AG04450 (cell line): ENCODE data around the gene LARGE1. TPM values are rescaled to one million over a fixed set of nuclear protein-coding genes. Genes with fewer than 3 reads are reported as not detected.

Experiments used
- CTCF ChIA-PET: fragments of 300-600, 350-600 bp; formaldehyde crosslinking; extraction: SDS; loops from one replicate; lab custom pipeline; 2022; ENCODE audit warnings: antibody characterized with exemption, inconsistent platforms; lab: Charles Lee
- POLR2A ChIA-PET: fragments of 350-600 bp; formaldehyde crosslinking; extraction: SDS; loops from one replicate; lab custom pipeline; 2021; ENCODE audit warnings: antibody characterized with exemption, inconsistent platforms; lab: Yijun Ruan, JAX
- DNase-seq: peaks from one replicate; pipeline ENCODE4 v3.0.0-alpha.2; 2011; ENCODE audit warnings: low read depth, low spot score
- H3K27ac ChIP-seq: one replicate; pipeline ENCODE4 v1.5.1; 2012; ENCODE audit warnings: low read depth, low read length, control low read depth
- H3K27me3 ChIP-seq: one replicate; pipeline ENCODE4 v1.6.0; 2012; ENCODE audit warnings: low read length; ENCODE audit not compliant: control insufficient read depth, insufficient read depth
- H3K4me3 ChIP-seq: 2 replicates; pipeline ENCODE4 v1.5.1; 2011; ENCODE audit warnings: mild to moderate bottlenecking, low read depth, low read length, control low read depth
- H3K9me3 ChIP-seq: 2 replicates; pipeline ENCODE4 v1.5.1; 2012; ENCODE audit warnings: low read length; ENCODE audit not compliant: control insufficient read depth, insufficient read depth
- polyA plus RNA-seq: library from polyadenylated mRNA; depleted of rRNA; stranded (reverse); fragments of >200 nt; gene quantifications from 2 replicates; pipeline ENCODE4 v1.2.3, GENCODE V29; 2011
- TF ChIP-seq, protein P1 (sequence below): IDR thresholded peaks from 2 replicates; pipeline ENCODE4 v1.5.1; 2011; ENCODE audit warnings: low read depth, low read length, control low read depth, inconsistent platforms

The LARGE1 gene
- polyA plus RNA-seq, 1 experiment: 8.4 TPM

- DNase-seq: no peak
- Histone ChIP-seq H3K9me3 (no peaks in the 10 kb centered on the region), H3K27me3 (no peaks in the 10 kb centered on the region), H3K27ac (no peak overlapping the region), H3K4me3 (no peak overlapping the region)
- TF ChIP-seq, protein P1, sequence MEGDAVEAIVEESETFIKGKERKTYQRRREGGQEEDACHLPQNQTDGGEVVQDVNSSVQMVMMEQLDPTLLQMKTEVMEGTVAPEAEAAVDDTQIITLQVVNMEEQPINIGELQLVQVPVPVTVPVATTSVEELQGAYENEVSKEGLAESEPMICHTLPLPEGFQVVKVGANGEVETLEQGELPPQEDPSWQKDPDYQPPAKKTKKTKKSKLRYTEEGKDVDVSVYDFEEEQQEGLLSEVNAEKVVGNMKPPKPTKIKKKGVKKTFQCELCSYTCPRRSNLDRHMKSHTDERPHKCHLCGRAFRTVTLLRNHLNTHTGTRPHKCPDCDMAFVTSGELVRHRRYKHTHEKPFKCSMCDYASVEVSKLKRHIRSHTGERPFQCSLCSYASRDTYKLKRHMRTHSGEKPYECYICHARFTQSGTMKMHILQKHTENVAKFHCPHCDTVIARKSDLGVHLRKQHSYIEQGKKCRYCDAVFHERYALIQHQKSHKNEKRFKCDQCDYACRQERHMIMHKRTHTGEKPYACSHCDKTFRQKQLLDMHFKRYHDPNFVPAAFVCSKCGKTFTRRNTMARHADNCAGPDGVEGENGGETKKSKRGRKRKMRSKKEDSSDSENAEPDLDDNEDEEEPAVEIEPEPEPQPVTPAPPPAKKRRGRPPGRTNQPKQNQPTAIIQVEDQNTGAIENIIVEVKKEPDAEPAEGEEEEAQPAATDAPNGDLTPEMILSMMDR: no peak
- CTCF ChIA-PET: no interaction called here
- POLR2A ChIA-PET: no interaction called here
Measured at GRCh38 chr22:33362702-33363101, 557.6 kb downstream of the LARGE1 start.

DNA sequence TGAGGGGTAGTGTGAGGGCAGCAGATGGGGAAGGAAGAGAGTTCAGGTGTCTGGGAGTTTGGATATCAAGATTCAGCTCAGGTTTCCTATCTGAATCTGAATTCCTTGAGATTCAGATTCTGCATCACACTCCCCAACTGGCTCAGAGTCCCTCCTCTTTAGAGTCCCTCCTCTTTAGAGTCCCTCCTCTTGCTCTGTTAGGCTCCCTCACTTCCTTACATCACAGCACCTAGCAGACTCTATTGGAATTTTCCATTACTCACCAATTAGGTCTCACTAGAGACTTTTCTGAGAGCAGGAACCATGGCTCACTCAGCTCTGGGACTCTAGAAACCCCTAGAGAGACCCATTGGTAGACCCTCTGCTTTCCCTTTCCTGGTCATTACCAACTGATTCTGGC, 558.7 kb downstream of the LARGE1 start:
- Histone ChIP-seq H3K27me3 (no peaks in the 10 kb centered on the region), H3K27ac (no peak overlapping the region), H3K4me3 (no peak overlapping the region), H3K9me3 (no peaks in the 10 kb centered on the region)
- TF ChIP-seq, protein P1: no peak
- POLR2A ChIA-PET: no interaction called here
- CTCF ChIA-PET: no interaction called here
- DNase-seq: no peak

DNA sequence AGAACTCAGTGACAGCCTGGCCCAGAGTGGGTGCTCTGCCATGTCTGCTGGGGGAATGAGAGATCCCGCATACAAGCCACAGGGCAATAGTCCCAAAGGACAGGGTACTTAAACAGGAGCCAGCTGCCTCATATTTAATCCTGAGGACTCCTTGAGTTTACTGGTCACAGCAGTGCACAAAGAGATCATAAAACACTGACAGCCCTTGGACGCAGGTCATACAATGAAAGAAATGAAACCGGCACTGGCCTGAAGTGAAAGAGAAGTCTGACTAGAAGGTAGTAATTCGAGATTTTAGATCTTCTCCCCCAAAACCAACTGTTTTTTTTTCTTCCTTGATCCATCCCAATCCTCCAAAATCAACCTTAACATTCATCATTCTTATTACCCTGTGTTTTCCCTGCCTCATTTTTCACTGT, 562.3 kb downstream of the LARGE1 start:
- POLR2A ChIA-PET: no interaction called here
- H3K9me3 ChIP-seq: no peaks in the 10 kb centered on the region
- H3K27ac ChIP-seq: no peak overlapping the region
- CTCF ChIA-PET: no interaction called here
- no peaks in the 10 kb centered on the region for H3K27me3 ChIP-seq
- no peak for DNase-seq
- no peak overlapping the region for H3K4me3 ChIP-seq
- TF ChIP-seq, protein P1: no peak

- DNase-seq: peak; percentile 6
- TF ChIP-seq, protein P1: no peak
- Histone ChIP-seq H3K9me3 (no peaks in the 10 kb centered on the region), H3K27ac (no peak overlapping the region), H3K27me3 (no peaks in the 10 kb centered on the region), H3K4me3 (no peak overlapping the region)
- ChIA-PET CTCF (interaction anchor here (0.6 kb wide), 1 partner anchor 1754 kb away, joined by 16 read pairs; no protein-coding TSS in a partner anchor), POLR2A (no interaction called here)
Measured at GRCh38 chr22:33354928-33355327, 565.3 kb downstream of the LARGE1 start.

DNA sequence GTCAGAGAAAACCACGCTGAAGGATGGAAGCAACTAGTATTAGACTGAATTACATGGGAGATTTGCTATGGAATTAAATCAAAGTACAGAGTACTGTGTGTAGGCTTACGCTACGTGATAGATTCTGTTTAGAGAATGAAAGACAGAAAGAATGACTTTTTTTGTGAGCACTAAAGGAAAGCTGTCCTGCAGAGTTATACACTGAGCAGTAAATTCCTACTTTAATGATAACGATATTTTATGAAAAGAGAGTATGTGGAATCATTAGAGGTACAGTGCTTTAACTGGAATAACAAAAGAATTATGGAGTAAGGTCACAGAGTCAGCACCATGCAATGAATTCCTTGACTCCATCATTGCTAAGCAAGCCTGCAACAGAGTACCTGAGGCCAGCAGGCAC, 566.8 kb downstream of the LARGE1 start:
- ChIA-PET POLR2A (interaction anchor here (0.7 kb wide), 1 partner anchor 1070 kb away, joined by 3 read pairs; no protein-coding TSS in a partner anchor), CTCF (no interaction called here)

More for the DNA sequence above, 566.8 kb downstream of the LARGE1 start:
- H3K27me3 ChIP-seq: no peaks in the 10 kb centered on the region
- DNase-seq: no peak
- H3K27ac ChIP-seq: no peak overlapping the region
- no peaks in the 10 kb centered on the region for H3K9me3 ChIP-seq
- H3K4me3 ChIP-seq: no peak overlapping the region
- TF ChIP-seq, protein P1: no peak
